Large intestine (tissue), 3 donors: Measurements from ENCODE around the gene SNRPB2. TPM values are rescaled to one million over a fixed set of nuclear protein-coding genes. Genes with fewer than 3 reads are reported as not detected.

ENCODE experiments used
- DNase-seq, 2 donors: peaks; one replicate each; pipeline versions ENCODE4 v3.0.0 to v3.0.0-alpha.2; 2013
- H3K27ac ChIP-seq: one replicate; pipeline ENCODE4 v1.5.1; 2013; ENCODE audit warnings: low read length
- H3K27me3 ChIP-seq: 2 replicates; pipeline ENCODE4 v1.6.1; 2013; ENCODE audit warnings: low read length; ENCODE audit not compliant: control insufficient read depth, insufficient read depth
- H3K36me3 ChIP-seq: 2 replicates; pipeline ENCODE4 v1.6.1; 2013; ENCODE audit warnings: low read length; ENCODE audit not compliant: control insufficient read depth, insufficient read depth
- H3K4me1 ChIP-seq: one replicate; pipeline ENCODE4 v1.6.1; 2013; ENCODE audit warnings: low read length; ENCODE audit not compliant: control insufficient read depth, insufficient read depth
- H3K4me3 ChIP-seq: one replicate; pipeline ENCODE4 v1.5.1; 2013; ENCODE audit warnings: low read length
- H3K9me3 ChIP-seq: one replicate; pipeline ENCODE4 v1.6.1; 2013; ENCODE audit warnings: mild to moderate bottlenecking, low read depth, low read length, moderate library complexity; ENCODE audit not compliant: control insufficient read depth
- WGBS: methylation state at CpG from one replicate; pipeline ENCODE4 v1.1.5; 2013; ENCODE audit warnings: low lambda C conversion rate; ENCODE audit not compliant: insufficient coverage; 5-methylcytosine and 5-hydroxymethylcytosine counted together
- polyA plus RNA-seq: library from polyadenylated mRNA; unstranded; fragments of 120-200 nt; gene quantifications from one replicate; pipeline ENCODE4 v1.2.1, GENCODE V29; 2013

The SNRPB2 gene
- polyA plus RNA-seq, 1 donor = 78.6 TPM

DNA sequence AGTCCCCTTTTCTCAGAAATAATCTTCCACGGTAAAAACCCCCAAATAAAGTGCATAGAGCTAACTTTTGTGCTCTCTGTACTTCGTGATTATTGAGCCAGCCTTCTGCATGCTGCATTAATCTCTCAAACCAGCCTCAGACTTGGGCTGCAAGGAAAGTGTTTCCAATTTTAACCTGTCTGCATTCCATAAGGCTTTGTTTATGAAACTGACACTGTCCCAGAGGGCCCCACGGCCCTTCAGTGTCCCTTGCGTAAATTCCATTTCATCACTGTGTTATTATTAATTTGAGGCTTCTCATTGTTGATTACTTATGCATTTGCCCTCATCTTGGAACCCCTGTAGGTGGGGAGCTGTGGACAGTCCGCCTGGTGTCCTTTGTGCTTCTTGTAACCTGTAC lies 15.6 kb upstream of the SNRPB2 start:
- no peak for DNase-seq
- Histone ChIP-seq H3K27ac (no peak overlapping the region), H3K4me1 (no peaks in the 10 kb centered on the region), H3K27me3 (peaks cover 6% of the 10 kb centered on the region), H3K9me3 (no peaks in the 10 kb centered on the region), H3K36me3 (no peaks in the 10 kb centered on the region), H3K4me3 (no peak overlapping the region)
- WGBS = 90% methylated on average over 2 of the region's 5 CpGs

DNA sequence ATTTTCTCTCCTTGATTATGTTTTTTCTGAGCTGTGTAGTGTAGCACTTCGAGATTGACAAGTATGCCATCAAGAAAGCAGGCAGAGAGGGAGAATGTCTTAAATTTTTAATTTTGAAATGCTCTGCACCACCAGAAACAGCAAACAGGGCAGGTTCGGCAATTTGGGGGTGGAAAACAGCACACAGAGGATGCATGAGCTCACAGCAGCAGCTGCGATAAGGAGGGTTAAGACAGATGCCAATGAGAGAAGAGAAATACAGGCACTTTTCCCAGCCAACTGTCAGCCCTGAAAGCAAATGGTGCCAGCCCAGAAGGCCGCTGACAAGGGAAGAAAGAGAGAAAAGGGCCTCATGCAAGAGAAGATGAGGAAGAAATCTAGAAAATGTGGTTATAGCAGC lies 15.1 kb upstream of the SNRPB2 start:
- no peak for DNase-seq
- WGBS = no CpG with 5 or more reads among the region's 4 CpGs

DNA sequence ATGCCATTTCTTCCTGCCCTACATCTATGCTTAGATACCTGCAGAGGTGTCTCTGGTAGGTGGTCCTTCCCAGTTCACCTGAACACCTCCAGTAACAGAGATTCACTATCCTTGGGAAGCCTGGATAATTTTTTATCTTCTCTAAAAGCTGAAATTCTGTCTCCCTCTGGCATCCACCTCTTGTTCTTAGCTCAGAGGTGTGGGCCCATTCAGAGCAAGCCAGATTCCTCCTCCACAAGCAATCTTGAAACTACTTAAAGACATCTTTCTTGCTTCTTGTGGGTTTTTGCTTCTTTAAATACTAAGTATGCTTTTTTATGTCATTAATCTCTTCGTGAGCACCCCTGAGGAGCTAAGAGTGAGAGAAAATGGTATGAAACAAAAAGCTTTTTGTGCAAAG lies 10.4 kb upstream of the SNRPB2 start:
- peaks cover 29% of the 10 kb centered on the region for H3K27me3 ChIP-seq
- H3K4me3 ChIP-seq = no peak overlapping the region
- H3K4me1 ChIP-seq = no peaks in the 10 kb centered on the region
- no peaks in the 10 kb centered on the region for H3K9me3 ChIP-seq
- DNase-seq = no peak
- WGBS = 80% methylated on average over 1 of the region's 1 CpG
- no peak overlapping the region for H3K27ac ChIP-seq
- H3K36me3 ChIP-seq = no peaks in the 10 kb centered on the region

More for the DNA sequence above, 15.1 kb upstream of the SNRPB2 start:
- peaks cover 6% of the 10 kb centered on the region for H3K27me3 ChIP-seq
- H3K9me3 ChIP-seq = no peaks in the 10 kb centered on the region
- no peak overlapping the region for H3K27ac ChIP-seq
- no peaks in the 10 kb centered on the region for H3K36me3 ChIP-seq
- H3K4me1 ChIP-seq = no peaks in the 10 kb centered on the region
- H3K4me3 ChIP-seq = no peak overlapping the region

DNA sequence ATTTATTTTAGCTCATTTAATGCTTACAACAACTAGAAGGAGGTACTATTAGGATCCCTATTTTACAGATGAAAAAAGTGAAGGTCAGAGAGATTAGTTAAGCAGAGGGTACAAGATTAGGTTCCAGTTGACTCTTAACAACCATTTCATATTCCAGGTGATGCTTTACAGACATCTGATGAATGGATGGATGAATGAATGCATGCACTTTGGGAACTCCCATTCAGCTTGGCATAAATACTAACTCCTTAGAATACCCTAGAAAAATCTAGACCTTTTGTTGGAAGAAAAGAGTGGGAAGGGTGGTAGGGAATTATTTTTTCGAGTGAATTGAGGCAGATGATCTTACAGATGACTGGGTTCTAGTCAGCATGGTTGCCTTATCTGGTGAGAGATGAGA lies 746 bp upstream of the SNRPB2 start:
- H3K27ac ChIP-seq = no peak overlapping the region
- peaks cover 3% of the 10 kb centered on the region for H3K9me3 ChIP-seq
- no CpG with 5 or more reads among the region's 1 CpG for WGBS
- H3K4me3 ChIP-seq = peak overlapping the region; percentile 72
- no peak for DNase-seq
- H3K36me3 ChIP-seq = peaks cover 17% of the 10 kb centered on the region
- H3K27me3 ChIP-seq = peaks cover 16% of the 10 kb centered on the region
- peaks cover 3% of the 10 kb centered on the region for H3K4me1 ChIP-seq

DNA sequence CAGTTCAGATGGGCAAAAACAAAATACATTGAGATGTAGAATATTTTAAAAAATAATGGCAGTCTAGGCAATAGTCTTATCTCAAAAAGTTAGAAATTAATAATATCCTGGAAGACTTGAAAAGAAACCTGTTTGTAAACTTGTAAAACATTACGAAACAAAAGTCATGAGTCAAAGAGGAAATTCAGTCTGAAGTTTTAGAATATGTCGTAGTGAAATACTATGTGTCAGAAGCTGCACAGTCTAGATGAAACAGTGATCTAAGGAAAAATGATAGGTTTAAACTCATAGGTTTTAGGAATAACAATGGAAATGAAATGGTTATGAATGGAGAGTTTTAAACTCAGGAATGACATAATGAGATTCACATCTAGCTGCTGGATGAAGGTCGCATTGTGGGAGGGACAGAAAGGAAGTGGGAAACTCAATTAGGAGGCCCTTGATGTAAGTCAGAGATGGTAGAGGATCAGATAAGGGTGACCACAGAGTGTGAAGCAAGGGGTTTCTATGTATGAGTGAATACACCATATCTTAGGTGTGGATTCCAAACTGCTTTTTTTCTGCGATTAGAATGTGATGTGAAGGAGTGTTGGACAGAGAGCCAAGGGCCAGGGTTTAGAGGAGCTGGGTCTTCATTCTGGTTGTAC lies 2.8 kb downstream of the SNRPB2 start:
- Histone ChIP-seq H3K27ac (no peak overlapping the region), H3K4me3 (no peak overlapping the region), H3K9me3 (no peaks in the 10 kb centered on the region), H3K27me3 (peaks cover 3% of the 10 kb centered on the region), H3K4me1 (peaks cover 3% of the 10 kb centered on the region), H3K36me3 (peaks cover 40% of the 10 kb centered on the region)
- WGBS = 93% methylated on average over 3 of the region's 4 CpGs
- DNase-seq = no peak

DNA sequence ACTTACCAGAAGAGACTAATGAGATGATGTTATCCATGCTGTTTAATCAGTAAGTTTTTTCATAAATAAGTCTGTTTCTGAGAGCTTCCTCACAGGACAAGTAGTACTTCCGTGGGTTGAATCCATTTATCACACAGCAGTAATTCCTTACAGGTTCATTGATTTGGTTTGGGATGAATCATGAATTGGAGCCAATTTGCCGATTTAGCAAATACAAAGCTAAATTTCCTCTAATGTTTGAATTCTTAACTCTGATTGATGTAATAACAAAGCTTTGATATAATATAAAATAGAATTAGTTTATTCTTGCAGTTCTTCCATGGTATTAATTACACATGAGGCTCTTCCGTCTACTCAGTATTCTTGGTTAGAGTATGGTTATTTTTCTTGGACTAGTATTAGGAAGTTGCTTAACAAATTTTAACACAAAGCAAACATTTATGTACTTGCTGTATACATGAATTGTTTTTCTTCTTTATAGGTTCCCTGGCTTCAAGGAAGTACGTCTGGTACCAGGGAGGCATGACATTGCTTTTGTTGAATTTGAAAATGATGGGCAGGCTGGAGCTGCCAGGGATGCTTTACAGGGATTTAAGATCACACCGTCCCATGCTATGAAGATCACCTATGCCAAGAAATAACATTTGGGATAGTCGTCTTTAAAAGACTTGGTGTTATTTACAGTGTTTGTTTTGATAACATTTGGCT lies 10.7 kb downstream of the SNRPB2 start:
- no peak for DNase-seq
- H3K4me1 ChIP-seq = no peaks in the 10 kb centered on the region
- H3K27ac ChIP-seq = no peak overlapping the region
- no peaks in the 10 kb centered on the region for H3K27me3 ChIP-seq
- no peak overlapping the region for H3K4me3 ChIP-seq
- peaks cover 34% of the 10 kb centered on the region for H3K36me3 ChIP-seq
- H3K9me3 ChIP-seq = no peaks in the 10 kb centered on the region
- WGBS = 78% methylated on average over 3 of the region's 6 CpGs

DNA sequence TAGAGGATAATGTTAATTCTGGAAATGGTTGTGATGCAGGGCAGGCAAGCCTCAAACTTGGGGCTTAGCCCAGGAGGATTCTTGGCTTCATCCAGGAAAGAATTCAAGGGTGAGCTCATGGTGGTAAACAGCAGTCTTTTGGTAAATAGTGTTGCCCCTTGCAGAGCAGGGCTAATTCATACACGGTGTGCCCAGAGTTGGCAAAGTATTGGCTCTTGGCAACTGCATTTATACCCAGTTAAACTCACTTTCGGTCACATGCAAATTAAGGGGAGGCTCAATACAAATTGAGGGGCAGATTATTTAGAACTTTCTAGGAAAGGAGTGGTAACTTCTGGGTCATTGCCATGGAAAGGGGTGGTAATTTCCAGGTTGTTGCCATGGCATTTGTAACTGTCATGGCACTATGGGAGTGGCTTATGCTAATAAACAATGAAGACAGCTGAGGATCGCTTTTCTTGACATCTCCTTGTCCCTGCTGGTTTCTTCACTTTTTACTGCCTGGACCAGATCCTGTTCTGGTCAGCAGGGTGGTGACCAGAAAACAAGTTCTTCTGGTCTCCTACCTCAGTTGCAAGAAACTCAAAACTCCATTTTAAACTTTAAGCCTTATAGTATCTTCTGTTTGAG lies 14.5 kb downstream of the SNRPB2 start:
- Histone ChIP-seq H3K36me3 (peaks cover 14% of the 10 kb centered on the region), H3K27me3 (no peaks in the 10 kb centered on the region), H3K27ac (no peak overlapping the region), H3K4me3 (no peak overlapping the region), H3K4me1 (no peaks in the 10 kb centered on the region), H3K9me3 (no peaks in the 10 kb centered on the region)
- WGBS = no CpG with 5 or more reads among the region's 3 CpGs
- DNase-seq = no peak

DNA sequence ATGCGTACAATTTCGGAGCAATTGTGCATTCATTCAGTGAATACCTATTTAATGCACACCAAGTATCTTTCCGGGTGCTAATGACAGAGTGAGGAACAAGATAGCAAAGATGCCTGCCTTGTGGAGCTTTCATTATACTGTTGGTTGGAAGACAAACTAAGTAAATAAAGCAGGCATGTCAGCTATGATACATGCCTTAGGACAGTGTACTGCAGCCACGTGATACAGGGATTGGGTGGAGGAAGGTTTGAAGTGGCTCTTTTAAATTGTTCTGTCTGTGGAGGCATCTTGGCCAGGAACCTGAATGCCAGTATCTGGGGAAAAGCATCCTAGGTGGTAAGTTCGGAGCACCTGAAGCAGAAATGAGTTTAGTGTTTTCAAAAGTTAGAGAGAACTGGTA lies 15.4 kb downstream of the SNRPB2 start:
- DNase-seq = no peak
- no peak overlapping the region for H3K27ac ChIP-seq
- peaks cover 10% of the 10 kb centered on the region for H3K36me3 ChIP-seq
- no peaks in the 10 kb centered on the region for H3K4me1 ChIP-seq
- H3K27me3 ChIP-seq = no peaks in the 10 kb centered on the region
- no peaks in the 10 kb centered on the region for H3K9me3 ChIP-seq
- H3K4me3 ChIP-seq = no peak overlapping the region
- no CpG with 5 or more reads among the region's 5 CpGs for WGBS

DNA sequence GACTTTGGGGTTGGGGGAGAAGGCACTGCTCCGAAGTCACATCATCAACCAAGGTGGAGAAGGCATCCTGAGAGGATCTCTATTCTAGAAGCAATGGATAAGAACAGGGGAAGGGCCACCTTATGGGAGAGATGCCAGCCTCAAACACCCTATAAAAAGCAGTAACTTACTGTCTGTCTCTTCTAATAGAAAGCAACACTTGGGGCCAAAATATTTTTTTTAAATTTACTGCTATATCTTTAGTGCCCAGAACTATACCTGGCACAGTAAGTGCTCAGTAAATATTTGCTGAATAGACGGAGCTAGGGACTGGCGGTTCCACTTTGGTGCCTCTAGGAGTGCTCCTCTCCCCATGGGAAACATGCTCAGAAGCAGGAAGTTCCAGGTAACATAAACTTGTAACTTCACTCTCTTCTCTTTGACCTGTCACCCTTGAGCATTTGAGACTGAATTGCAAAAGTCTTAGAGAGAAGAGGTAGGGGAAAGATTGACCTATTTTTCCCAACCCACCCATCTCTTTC lies 17.5 kb downstream of the SNRPB2 start:
- Histone ChIP-seq H3K4me1 (no peaks in the 10 kb centered on the region), H3K27me3 (no peaks in the 10 kb centered on the region), H3K27ac (no peak overlapping the region), H3K36me3 (no peaks in the 10 kb centered on the region), H3K9me3 (no peaks in the 10 kb centered on the region), H3K4me3 (no peak overlapping the region)
- no peak for DNase-seq
- WGBS = no CpG with 5 or more reads among the region's 3 CpGs

DNA sequence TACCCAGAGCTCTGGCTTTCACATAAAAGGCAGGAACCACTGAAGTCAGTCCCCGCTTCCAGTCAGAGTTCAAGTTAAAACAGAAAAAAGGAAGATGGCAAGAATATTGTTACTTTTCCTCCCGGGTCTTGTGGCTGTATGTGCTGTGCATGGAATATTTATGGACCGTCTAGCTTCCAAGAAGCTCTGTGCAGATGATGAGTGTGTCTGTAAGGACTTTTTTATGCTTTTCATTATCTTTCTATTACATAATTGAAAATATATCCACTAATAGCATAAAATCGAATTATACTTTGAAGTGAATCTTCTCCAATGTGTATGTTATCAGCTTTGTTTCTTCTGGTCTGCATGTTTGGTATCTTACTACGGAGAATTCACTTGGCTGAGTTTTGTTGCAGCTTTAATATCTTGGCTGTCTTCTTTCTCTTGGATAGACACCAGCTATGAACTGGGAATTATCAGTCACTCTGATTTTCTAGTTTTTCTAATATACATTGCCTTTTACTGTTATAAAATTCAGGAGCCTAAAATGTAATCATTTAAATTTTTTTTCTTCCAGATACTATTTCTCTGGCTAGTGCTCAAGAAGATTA lies 18.6 kb downstream of the SNRPB2 start, which contains the start of gene OTOR:
OTOR (plus strand) TSS at position 51 of the 593 bp plus-strand sequence; CDS start at position 95, 44 bp downstream.
- no peaks in the 10 kb centered on the region for H3K4me1 ChIP-seq
- no peak within 1 kb of the TSS for H3K4me3 ChIP-seq
- 67% methylated on average over 1 of the region's 5 CpGs for WGBS
- no peaks in the 10 kb centered on the region for H3K9me3 ChIP-seq
- no peak within 1 kb of the TSS for H3K27ac ChIP-seq
- no peaks in the 10 kb centered on the region for H3K36me3 ChIP-seq
- no peaks in the 10 kb centered on the region for H3K27me3 ChIP-seq
- no peak for DNase-seq
